ENCODE measurements around the gene ADRB2. TPM values are rescaled to one million over a fixed set of nuclear protein-coding genes. Genes with fewer than 3 reads are reported as not detected.
A peak's percentile ranks its signal among the peaks of the same experiment; 100 is the strongest.

Gene ADRB2
- total RNA-seq, 4 donors from 2014 or later: 10.2 to 19.5 (median 11.9) TPM

DNA sequence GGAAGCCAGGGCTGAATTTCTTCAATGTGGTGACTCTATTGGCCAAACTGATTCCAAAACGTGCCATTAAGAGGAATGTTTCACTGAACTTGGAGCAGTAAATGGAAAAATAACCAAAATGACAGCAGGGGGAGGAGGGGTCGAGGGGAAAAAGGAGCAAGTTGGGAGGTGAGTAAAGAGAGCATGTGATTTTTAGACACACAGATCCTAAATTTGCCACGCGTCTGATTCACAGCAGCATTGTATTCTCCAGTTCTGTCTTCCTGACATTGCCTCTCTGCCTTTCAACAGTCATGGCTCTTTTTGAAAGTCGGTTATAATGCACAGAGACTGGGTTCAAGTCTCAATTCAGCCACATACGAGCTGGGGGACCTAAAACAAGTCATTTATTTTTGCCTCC lies 22.0 kb upstream of the ADRB2 start:
- 77 to 86% methylated on average over 6 of the region's 6 CpGs for WGBS, 2 donors
- no peak for DNase-seq
- intact Hi-C loops (cut with DNase I): no loop called here
- TF ChIP-seq POLR2A (IDR thresholded peaks at IDR 0.05) (no peak), CTCF (IDR thresholded peaks at IDR 0.05) (no peak)
- Histone ChIP-seq H3K4me3 (no peak overlapping the region), H3K27me3 (no peaks in the 10 kb centered on the region), H3K9me3 (no peaks in the 10 kb centered on the region), H3K36me3 (no peaks in the 10 kb centered on the region), H3K4me1 (peaks cover 0 to 34% (median 16%) of the 10 kb centered on the region in 3 donors), H3K27ac (no peak overlapping the region)

DNA sequence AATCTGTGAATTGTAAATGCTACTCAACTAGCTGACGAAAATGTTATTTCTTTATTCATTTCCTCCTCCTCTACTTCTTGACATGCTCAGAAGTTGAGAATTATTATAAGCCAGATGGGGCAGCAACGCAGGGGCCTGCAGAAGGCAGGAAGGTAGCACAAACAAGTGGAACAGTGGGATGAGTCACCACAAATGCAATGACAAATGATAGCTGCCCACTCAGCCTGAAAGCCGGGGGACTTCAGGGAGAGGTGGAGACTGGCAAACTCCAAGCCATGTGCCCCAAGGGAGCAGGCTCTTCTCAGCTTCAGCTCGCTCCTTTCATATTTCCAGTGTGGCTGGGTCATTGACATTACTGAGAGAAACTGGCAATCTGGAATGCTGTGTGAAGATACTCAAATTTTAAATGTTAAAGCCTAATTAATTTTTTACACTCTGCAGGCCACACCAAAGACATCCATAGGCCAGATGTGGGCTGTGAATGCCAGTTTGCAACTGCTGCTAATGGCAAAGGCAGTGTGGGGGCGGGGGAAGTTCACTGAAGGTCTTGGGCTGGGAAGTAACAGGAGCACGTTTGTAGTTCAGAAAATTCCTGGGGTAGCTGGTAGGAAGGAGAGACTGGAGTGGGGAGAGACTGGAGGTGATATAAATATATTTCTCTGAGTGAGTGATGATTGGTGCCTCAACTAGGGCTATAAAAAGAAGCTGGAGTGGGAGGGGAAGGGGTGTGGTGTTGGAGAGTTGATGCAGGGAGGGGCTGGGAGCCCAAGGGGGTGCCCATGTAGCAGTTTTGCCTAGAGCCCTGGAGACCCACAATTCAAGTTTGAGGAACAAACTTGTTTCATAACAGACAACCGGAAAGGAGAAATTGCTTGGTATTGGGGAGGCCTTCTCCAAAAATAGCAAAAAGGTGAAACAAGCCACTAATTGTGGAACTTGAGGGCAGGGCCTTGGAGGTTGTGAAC lies 20.8 kb upstream of the ADRB2 start:
- H3K9me3 ChIP-seq: no peaks in the 10 kb centered on the region
- no peaks in the 10 kb centered on the region for H3K36me3 ChIP-seq
- H3K27me3 ChIP-seq: no peaks in the 10 kb centered on the region
- H3K27ac ChIP-seq: no peak overlapping the region
- DNase-seq: no peak
- TF ChIP-seq POLR2A (IDR thresholded peaks at IDR 0.05) (no peak), CTCF (IDR thresholded peaks at IDR 0.05) (no peak)
- WGBS, 2 donors: 46 to 58% methylated on average over 7 of the region's 7 CpGs
- intact Hi-C loops (cut with DNase I): no loop called here
- no peak overlapping the region for H3K4me3 ChIP-seq
- peaks cover 0 to 46% (median 20%) of the 10 kb centered on the region in 3 donors for H3K4me1 ChIP-seq

GRCh38 chr5:148806520-148806931 lies 19.9 kb upstream of the ADRB2 start:
- no peaks in the 10 kb centered on the region for H3K36me3 ChIP-seq
- intact Hi-C loops (cut with DNase I): no loop called here
- TF ChIP-seq CTCF (IDR thresholded peaks at IDR 0.05) (no peak), POLR2A (IDR thresholded peaks at IDR 0.05) (no peak)
- WGBS, 2 donors: 72 to 81% methylated on average over 4 of the region's 4 CpGs
- no peak overlapping the region for H3K4me3 ChIP-seq
- H3K4me1 ChIP-seq: peaks cover 0 to 49% (median 20%) of the 10 kb centered on the region in 3 donors
- DNase-seq: no peak
- H3K27me3 ChIP-seq: no peaks in the 10 kb centered on the region
- no peak overlapping the region for H3K27ac ChIP-seq
- H3K9me3 ChIP-seq: no peaks in the 10 kb centered on the region

DNA sequence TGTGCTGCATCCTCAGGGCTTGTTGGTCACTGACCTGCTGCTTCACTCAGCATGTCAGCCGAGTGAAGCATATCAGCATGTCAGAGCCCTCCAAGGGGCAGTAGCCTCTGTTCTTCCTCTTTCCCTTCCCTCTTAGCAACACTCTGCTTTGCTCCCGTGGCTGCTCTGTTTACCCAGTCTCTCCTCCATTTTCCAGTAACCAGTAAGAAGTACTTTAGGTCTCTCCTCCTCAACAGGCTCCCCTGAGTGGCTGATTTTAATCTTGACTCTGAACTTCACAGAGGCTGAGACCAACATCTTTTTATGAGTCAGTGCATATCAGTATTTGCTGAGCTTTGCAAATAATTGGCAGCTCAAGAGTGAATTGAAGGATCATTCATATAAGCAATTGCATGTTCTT lies 18.6 kb upstream of the ADRB2 start:
- Histone ChIP-seq H3K4me3 (no peak overlapping the region), H3K27ac (peak overlapping the region in 1 of 4 donors; percentile 13), H3K27me3 (no peaks in the 10 kb centered on the region), H3K4me1 (peaks cover 0 to 51% (median 20%) of the 10 kb centered on the region in 3 donors), H3K36me3 (no peaks in the 10 kb centered on the region), H3K9me3 (no peaks in the 10 kb centered on the region)
- no peak for DNase-seq
- 28 to 53% methylated on average over 2 of the region's 2 CpGs for WGBS, 2 donors
- intact Hi-C loops (cut with DNase I): no loop called here
- TF ChIP-seq CTCF (IDR thresholded peaks at IDR 0.05): no peak
- no peak for TF ChIP-seq POLR2A (IDR thresholded peaks at IDR 0.05)

- Histone ChIP-seq H3K27me3 (no peaks in the 10 kb centered on the region), H3K4me1 (peaks cover 0 to 55% (median 20%) of the 10 kb centered on the region in 3 donors), H3K4me3 (peak overlapping the region; percentile 8 to 58 (median 29)), H3K9me3 (no peaks in the 10 kb centered on the region), H3K27ac (peak overlapping the region; percentile 41 to 73 (median 70)), H3K36me3 (no peaks in the 10 kb centered on the region)
- WGBS, 2 donors: 22% methylated on average over 10 of the region's 10 CpGs
- intact Hi-C loops (cut with DNase I): no loop called here
- DNase-seq: no peak
- no peak for TF ChIP-seq POLR2A (IDR thresholded peaks at IDR 0.05)
- no peak for TF ChIP-seq CTCF (IDR thresholded peaks at IDR 0.05)
These were observed 17.4 kb upstream of the ADRB2 start for GRCh38 chr5:148808864-148809642.
